Gastrocnemius medialis (tissue), 4 donors: Measurements from ENCODE around the gene DRICH1.
"Not testable (repeated sequence)": the region's sequence is repeated elsewhere in the genome, so short reads cannot be mapped to it uniquely, and the experiment has no call there.

Experiments
- CTCF ChIP-seq, 5 experiments: fragments of 450-650 bp in 3 of 5; fragments of 200-600 bp in 2 of 5; sonication (generic) in 2 of 5; IDR thresholded peaks in 4 of 5; conservative IDR thresholded peaks in 1 of 5; 1 replicate in 4 of 5; 2 replicates in 1 of 5; pipeline ENCODE4 v1.5.1; 2016 to 2019; ENCODE audit warnings: antibody characterized with exemption in 5 of 5, mild to moderate bottlenecking in 3 of 5, moderate library complexity in 3 of 5
- POLR2A ChIP-seq, 2 donors: fragments of 450-650 bp; IDR thresholded peaks; one replicate each; pipeline ENCODE4 v1.6.1; 2017; ENCODE audit warnings: antibody characterized with exemption in 2 of 2, mild to moderate bottlenecking in 2 of 2, moderate library complexity in 2 of 2

GRCh38 chr22:23646526-23646925, 14.4 kb upstream of the DRICH1 start:
- TF ChIP-seq CTCF (IDR thresholded peaks at IDR 0.05 in 4 of 5, conservative IDR thresholded peaks at IDR 0.05 in 1 of 5); POLR2A (IDR thresholded peaks at IDR 0.05): not testable (repeated sequence)
